ENCODE data around the gene TOMM70.
A peak's percentile ranks its signal among the peaks of the same experiment; 100 is the strongest.
"Not testable (repeated sequence)": the region's sequence is repeated elsewhere in the genome, so short reads cannot be mapped to it uniquely, and the experiment has no call there.

Gene TOMM70

GRCh38 chr3:100370756-100371155 lies 30.1 kb downstream of the TOMM70 start:
- no peak overlapping the region for H3K27ac ChIP-seq
- no peak for DNase-seq (ENCODE audit: low read depth, low spot score)

GRCh38 chr3:100368441-100368840 lies 32.4 kb downstream of the TOMM70 start:
- DNase-seq (ENCODE audit: low read depth, low spot score): no peak
- H3K27ac ChIP-seq: no peak overlapping the region

- DNase-seq (ENCODE audit: low read depth, low spot score): no peak
- H3K27ac ChIP-seq: no peak overlapping the region
Observed at GRCh38 chr3:100366424-100366823, 34.5 kb downstream of the TOMM70 start.

GRCh38 chr3:100364421-100364820 lies 36.5 kb downstream of the TOMM70 start:
- no peak for DNase-seq (ENCODE audit: low read depth, low spot score)
- H3K27ac ChIP-seq: no peak overlapping the region

GRCh38 chr3:100361897-100362296 lies 39.0 kb downstream of the TOMM70 start:
- no peak for DNase-seq (ENCODE audit: low read depth, low spot score)
- no peak overlapping the region for H3K27ac ChIP-seq

GRCh38 chr3:100360757-100361496 lies 40.0 kb downstream of the TOMM70 start:
- H3K27ac ChIP-seq: peak overlapping the region; percentile 1

GRCh38 chr3:100359035-100359434 lies 41.9 kb downstream of the TOMM70 start:
- no peak overlapping the region for H3K27ac ChIP-seq
- DNase-seq (ENCODE audit: low read depth, low spot score): no peak

More at GRCh38 chr3:100360757-100361496, 40.0 kb downstream of the TOMM70 start:
- no peak for DNase-seq (ENCODE audit: low read depth, low spot score)

GRCh38 chr3:100358413-100358812 lies 42.5 kb downstream of the TOMM70 start:
- no peak overlapping the region for H3K27ac ChIP-seq

GRCh38 chr3:100354850-100355249 lies 46.0 kb downstream of the TOMM70 start:
- no peak for DNase-seq (ENCODE audit: low read depth, low spot score)
- no peak overlapping the region for H3K27ac ChIP-seq

More at GRCh38 chr3:100358413-100358812, 42.5 kb downstream of the TOMM70 start:
- no peak for DNase-seq (ENCODE audit: low read depth, low spot score)

- DNase-seq (ENCODE audit: low read depth, low spot score): peak; percentile 51
- peak overlapping the region; percentile 49 for H3K27ac ChIP-seq
Observed at GRCh38 chr3:100352296-100353231, 48.3 kb downstream of the TOMM70 start.

GRCh38 chr3:100351770-100352169 lies 49.1 kb downstream of the TOMM70 start:
- not testable (repeated sequence) for DNase-seq (ENCODE audit: low read depth, low spot score)

GRCh38 chr3:100348727-100349126 lies 52.2 kb downstream of the TOMM70 start:
- DNase-seq (ENCODE audit: low read depth, low spot score): no peak
- H3K27ac ChIP-seq: no peak overlapping the region

More at GRCh38 chr3:100351770-100352169, 49.1 kb downstream of the TOMM70 start:
- H3K27ac ChIP-seq: peak overlapping the region; percentile 49

GRCh38 chr3:100340527-100340926 lies 60.4 kb downstream of the TOMM70 start:
- no peak for DNase-seq (ENCODE audit: low read depth, low spot score)
- no peak overlapping the region for H3K27ac ChIP-seq

- H3K27ac ChIP-seq: no peak overlapping the region
- no peak for DNase-seq (ENCODE audit: low read depth, low spot score)
Observed at GRCh38 chr3:100339786-100340185, 61.1 kb downstream of the TOMM70 start.

GRCh38 chr3:100338911-100339310 lies 62.0 kb downstream of the TOMM70 start:
- H3K27ac ChIP-seq: no peak overlapping the region
- no peak for DNase-seq (ENCODE audit: low read depth, low spot score)

- not testable (repeated sequence) for H3K27ac ChIP-seq; DNase-seq (ENCODE audit: low read depth, low spot score)
Observed at GRCh38 chr3:100336229-100336628, 64.7 kb downstream of the TOMM70 start.

GRCh38 chr3:100335434-100335833 lies 65.5 kb downstream of the TOMM70 start:
- H3K27ac ChIP-seq: peak overlapping the region; percentile 51

GRCh38 chr3:100334488-100335351 lies 66.2 kb downstream of the TOMM70 start, which contains the start of gene NIT2:
NIT2 (plus strand) TSS chr3:100334757; CDS start chr3:100334792, 35 bp downstream.
- H3K27ac ChIP-seq: peak within 1 kb of the TSS; percentile 51
- DNase-seq (ENCODE audit: low read depth, low spot score): no peak

More at GRCh38 chr3:100335434-100335833, 65.5 kb downstream of the TOMM70 start:
- DNase-seq (ENCODE audit: low read depth, low spot score): no peak

GRCh38 chr3:100333970-100334487 lies 66.9 kb downstream of the TOMM70 start:
- no peak for DNase-seq (ENCODE audit: low read depth, low spot score)
- peak overlapping the region; percentile 51 for H3K27ac ChIP-seq

- DNase-seq (ENCODE audit: low read depth, low spot score): no peak
Observed at GRCh38 chr3:100333051-100333450, 67.8 kb downstream of the TOMM70 start.

More at GRCh38 chr3:100333051-100333450, 67.8 kb downstream of the TOMM70 start:
- H3K27ac ChIP-seq: no peak overlapping the region
